Stimulated activated memory B cell treated with anti-CD40 and anti-IgM and Interleukin-4, amounts not matched to agents 10 μg/mL and 1 μg/mL and 100 μg/mL, for 72 hours (primary cell): ENCODE data around the gene AHRR.

Experiments used
- ATAC-seq: fragments of 150-1000 bp; cut with Tn5 transposase; 2 replicates; pipeline ENCODE4 v1.10.0; 2021
- H3K27ac Mint-ChIP-seq: one replicate; pipeline ENCODE4 v1.8.0; 2022; ENCODE audit warnings: mild to moderate bottlenecking, mixed read lengths
- H3K27me3 Mint-ChIP-seq: one replicate; pipeline ENCODE4 v1.8.0; 2022; ENCODE audit warnings: mixed read lengths
- H3K36me3 Mint-ChIP-seq: one replicate; pipeline ENCODE4 v1.8.0; 2022; ENCODE audit warnings: mixed read lengths
- H3K4me1 Mint-ChIP-seq: one replicate; pipeline ENCODE4 v1.8.0; 2022; ENCODE audit warnings: mixed read lengths
- H3K4me3 Mint-ChIP-seq: one replicate; pipeline ENCODE4 v1.8.0; 2022; ENCODE audit warnings: mild to moderate bottlenecking, moderate library complexity, mixed read lengths
- H3K9me3 Mint-ChIP-seq: one replicate; pipeline ENCODE4 v1.8.0; 2022; ENCODE audit warnings: mixed read lengths

Gene AHRR

GRCh38 chr5:371811-372555 lies 50.5 kb downstream of the AHRR start:
- Mint-ChIP-seq H3K9me3 (no peaks in the 10 kb centered on the region), H3K4me3 (peak overlapping the region; percentile 21), H3K27me3 (peaks cover 33% of the 10 kb centered on the region), H3K36me3 (peaks cover 73% of the 10 kb centered on the region), H3K4me1 (peaks cover 72% of the 10 kb centered on the region), H3K27ac (peak overlapping the region; percentile 96)
- ATAC-seq, result no peak

DNA sequence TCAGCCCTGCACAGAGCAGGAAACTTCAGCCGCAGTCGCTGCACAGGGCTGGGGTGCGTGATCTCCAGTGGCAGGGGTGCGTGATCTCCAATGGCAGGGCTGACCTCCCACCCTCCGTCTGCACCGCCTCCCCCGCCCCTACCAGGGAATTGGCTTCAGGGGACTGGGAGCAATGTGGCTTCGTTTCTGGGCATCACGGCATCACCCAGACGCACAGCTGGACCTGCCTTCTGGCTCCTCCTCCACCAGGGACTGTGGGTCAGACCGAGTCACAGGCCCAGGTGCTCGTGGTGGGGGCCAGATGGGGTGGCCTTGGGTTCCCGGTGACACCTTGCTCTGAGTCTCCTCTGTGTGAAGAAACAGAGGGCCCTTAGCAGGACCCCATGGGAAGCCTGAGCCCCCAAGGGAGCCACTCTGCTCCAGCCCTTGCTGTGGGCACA lies 51.1 kb downstream of the AHRR start:
- Mint-ChIP-seq H3K9me3 (no peaks in the 10 kb centered on the region), H3K27me3 (peaks cover 33% of the 10 kb centered on the region), H3K36me3 (peaks cover 73% of the 10 kb centered on the region), H3K4me1 (peaks cover 68% of the 10 kb centered on the region), H3K4me3 (peak overlapping the region; percentile 21), H3K27ac (peak overlapping the region; percentile 96)
- ATAC-seq, result no peak

DNA sequence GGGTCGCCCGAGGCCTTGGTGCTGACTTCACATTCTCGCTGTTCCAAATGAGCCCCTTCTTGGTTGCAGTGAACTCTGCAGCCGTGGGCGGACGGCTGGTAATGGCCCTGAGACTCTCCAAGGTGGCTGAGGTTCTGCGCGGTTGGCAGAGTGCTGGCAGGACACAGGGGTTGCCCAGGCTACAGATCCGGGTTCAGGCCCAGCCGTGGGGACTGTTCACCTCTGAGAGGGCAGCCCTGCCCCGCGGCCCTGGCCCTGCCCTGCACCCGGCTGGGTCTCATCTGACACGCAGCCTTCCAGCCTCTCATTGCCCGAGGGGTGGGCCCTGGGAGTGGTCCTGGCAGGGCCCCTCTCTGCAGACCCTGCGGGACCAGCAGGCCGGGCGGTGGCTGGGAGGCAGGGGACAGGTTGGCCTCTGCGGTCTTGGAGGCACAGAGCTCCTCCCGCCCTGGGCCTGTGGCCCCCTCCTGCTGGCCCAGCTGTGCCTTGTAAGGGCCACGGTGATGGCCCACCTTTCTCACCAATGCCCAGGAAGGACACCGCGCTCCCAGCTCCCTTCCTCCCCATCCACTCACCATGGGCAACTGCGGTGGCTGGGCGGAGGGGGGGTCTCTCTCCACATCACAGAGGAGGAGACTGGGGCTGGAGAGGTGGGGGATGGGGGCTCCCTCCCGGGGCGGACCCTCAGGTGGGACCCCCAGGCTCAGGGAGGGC lies 51.6 kb downstream of the AHRR start:
- peaks cover 70% of the 10 kb centered on the region for H3K4me1 Mint-ChIP-seq
- peak; percentile 2 for ATAC-seq
- H3K36me3 Mint-ChIP-seq, result peaks cover 72% of the 10 kb centered on the region
- H3K4me3 Mint-ChIP-seq, result peak overlapping the region; percentile 38
- H3K27ac Mint-ChIP-seq, result peak overlapping the region; percentile 96
- peaks cover 33% of the 10 kb centered on the region for H3K27me3 Mint-ChIP-seq
- no peaks in the 10 kb centered on the region for H3K9me3 Mint-ChIP-seq

- H3K27ac Mint-ChIP-seq, result peak overlapping the region; percentile 96
- peak; percentile 65 for ATAC-seq
- H3K4me3 Mint-ChIP-seq, result peak overlapping the region; percentile 47
- no peaks in the 10 kb centered on the region for H3K9me3 Mint-ChIP-seq
- peaks cover 72% of the 10 kb centered on the region for H3K36me3 Mint-ChIP-seq
- peaks cover 33% of the 10 kb centered on the region for H3K27me3 Mint-ChIP-seq
- H3K4me1 Mint-ChIP-seq, result peaks cover 70% of the 10 kb centered on the region
These were observed 52.4 kb downstream of the AHRR start for GRCh38 chr5:373710-374602.

DNA sequence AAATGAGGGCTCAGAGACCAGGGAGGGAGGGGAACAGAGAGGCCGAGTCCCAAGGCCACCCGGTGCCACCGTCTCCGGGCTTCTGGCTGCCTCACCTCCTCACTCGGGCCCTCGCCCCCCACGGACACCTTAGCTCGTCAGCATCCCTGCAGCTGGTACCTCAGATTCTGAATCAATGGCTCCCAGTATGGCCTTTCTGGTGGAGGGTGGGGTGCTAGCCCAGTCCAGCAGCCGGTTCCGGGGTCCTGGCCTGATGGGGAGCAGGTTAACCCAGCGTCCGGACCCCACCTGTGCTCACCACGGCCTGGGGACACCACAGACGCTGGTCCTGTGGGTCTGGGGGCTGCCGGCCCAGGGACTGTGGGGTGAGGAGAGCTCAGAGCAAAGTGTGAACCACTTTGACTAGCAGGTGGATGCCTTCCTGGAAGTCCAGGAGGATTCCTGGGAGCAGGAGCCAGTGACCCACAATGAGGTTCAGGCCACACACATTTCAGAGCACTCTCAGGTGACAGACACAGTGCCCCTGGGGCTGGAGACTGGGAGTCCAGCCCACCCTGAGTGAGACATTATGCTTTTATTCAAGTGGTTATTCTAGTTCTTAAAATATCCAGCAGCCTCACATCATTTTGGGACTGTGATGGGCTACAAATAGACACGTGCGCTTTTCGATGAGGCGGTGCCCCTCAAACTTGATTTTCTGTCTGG lies 53.3 kb downstream of the AHRR start:
- H3K4me3 Mint-ChIP-seq, result peak overlapping the region; percentile 47
- peaks cover 33% of the 10 kb centered on the region for H3K27me3 Mint-ChIP-seq
- H3K4me1 Mint-ChIP-seq, result peaks cover 70% of the 10 kb centered on the region
- ATAC-seq, result no peak
- H3K27ac Mint-ChIP-seq, result peak overlapping the region; percentile 96
- no peaks in the 10 kb centered on the region for H3K9me3 Mint-ChIP-seq
- peaks cover 72% of the 10 kb centered on the region for H3K36me3 Mint-ChIP-seq

GRCh38 chr5:375336-375920 lies 53.9 kb downstream of the AHRR start:
- Mint-ChIP-seq H3K9me3 (no peaks in the 10 kb centered on the region), H3K27me3 (peaks cover 29% of the 10 kb centered on the region), H3K4me1 (peaks cover 65% of the 10 kb centered on the region), H3K4me3 (no peak overlapping the region), H3K36me3 (peaks cover 68% of the 10 kb centered on the region), H3K27ac (peak overlapping the region; percentile 96)
- ATAC-seq, result no peak

DNA sequence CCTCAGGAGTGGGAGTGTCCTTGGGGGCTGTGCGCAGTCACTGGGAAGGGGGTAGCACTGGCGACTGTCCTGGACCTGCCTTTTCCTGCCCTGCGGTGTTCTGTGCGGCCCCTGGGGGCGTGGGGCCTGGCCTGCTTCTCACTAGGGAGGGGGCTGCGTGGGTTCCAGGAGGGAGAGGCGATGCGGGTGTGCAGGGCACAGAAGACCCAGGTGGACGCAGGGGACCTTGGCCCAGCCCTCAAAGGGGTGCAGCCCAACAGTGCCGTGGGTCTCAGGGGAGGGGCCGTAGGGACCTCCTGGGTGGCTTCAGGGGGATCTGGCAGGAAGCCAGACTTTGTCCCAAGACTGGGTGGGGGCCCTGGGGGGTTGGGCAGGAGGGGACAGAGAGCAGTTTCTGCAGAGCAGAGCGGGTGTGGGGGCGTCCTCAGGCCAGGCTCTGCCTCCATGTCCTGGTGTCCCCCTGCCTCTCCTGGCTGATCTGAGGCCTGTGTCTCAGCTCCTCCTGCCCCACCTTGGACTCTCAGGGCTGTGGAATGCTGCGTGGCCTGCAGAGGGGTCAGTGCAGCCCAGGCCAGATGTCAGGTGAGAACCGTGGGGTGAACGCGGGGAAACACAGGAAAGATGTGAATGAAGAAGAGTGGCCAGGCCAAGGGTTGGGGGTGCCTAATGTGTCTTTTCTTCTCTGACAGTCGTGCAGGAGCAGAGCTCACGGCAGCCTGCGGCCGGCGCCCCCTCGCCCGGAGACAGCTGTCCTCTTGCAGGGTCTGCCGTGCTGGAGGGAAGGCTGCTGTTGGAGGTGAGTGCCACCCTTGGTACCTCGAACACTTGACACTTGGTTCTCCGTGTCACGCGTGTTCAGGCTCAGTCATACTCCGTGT lies 54.6 kb downstream of the AHRR start:
- H3K27ac Mint-ChIP-seq, result peak overlapping the region; percentile 96
- ATAC-seq, result no peak
- H3K4me3 Mint-ChIP-seq, result no peak overlapping the region
- H3K27me3 Mint-ChIP-seq, result peaks cover 26% of the 10 kb centered on the region
- peaks cover 66% of the 10 kb centered on the region for H3K36me3 Mint-ChIP-seq
- no peaks in the 10 kb centered on the region for H3K9me3 Mint-ChIP-seq
- peaks cover 60% of the 10 kb centered on the region for H3K4me1 Mint-ChIP-seq

GRCh38 chr5:376799-377325 lies 55.3 kb downstream of the AHRR start:
- ATAC-seq, result no peak
- peak overlapping the region; percentile 96 for H3K27ac Mint-ChIP-seq
- peaks cover 65% of the 10 kb centered on the region for H3K36me3 Mint-ChIP-seq
- H3K4me1 Mint-ChIP-seq, result peaks cover 54% of the 10 kb centered on the region
- H3K9me3 Mint-ChIP-seq, result peaks cover 2% of the 10 kb centered on the region
- peaks cover 21% of the 10 kb centered on the region for H3K27me3 Mint-ChIP-seq
- H3K4me3 Mint-ChIP-seq, result no peak overlapping the region

- ATAC-seq, result no peak
- Mint-ChIP-seq H3K36me3 (peaks cover 65% of the 10 kb centered on the region), H3K27ac (peak overlapping the region; percentile 96), H3K4me3 (no peak overlapping the region), H3K9me3 (peaks cover 8% of the 10 kb centered on the region), H3K4me1 (peaks cover 48% of the 10 kb centered on the region), H3K27me3 (peaks cover 15% of the 10 kb centered on the region)
These were observed 55.9 kb downstream of the AHRR start for GRCh38 chr5:377326-377981.

- peak overlapping the region; percentile 96 for H3K27ac Mint-ChIP-seq
- peaks cover 11% of the 10 kb centered on the region for H3K27me3 Mint-ChIP-seq
- no peak overlapping the region for H3K4me3 Mint-ChIP-seq
- ATAC-seq, result peak; percentile 44
- peaks cover 69% of the 10 kb centered on the region for H3K36me3 Mint-ChIP-seq
- peaks cover 46% of the 10 kb centered on the region for H3K4me1 Mint-ChIP-seq
- peaks cover 10% of the 10 kb centered on the region for H3K9me3 Mint-ChIP-seq
These were observed 56.9 kb downstream of the AHRR start for GRCh38 chr5:378301-378891.

DNA sequence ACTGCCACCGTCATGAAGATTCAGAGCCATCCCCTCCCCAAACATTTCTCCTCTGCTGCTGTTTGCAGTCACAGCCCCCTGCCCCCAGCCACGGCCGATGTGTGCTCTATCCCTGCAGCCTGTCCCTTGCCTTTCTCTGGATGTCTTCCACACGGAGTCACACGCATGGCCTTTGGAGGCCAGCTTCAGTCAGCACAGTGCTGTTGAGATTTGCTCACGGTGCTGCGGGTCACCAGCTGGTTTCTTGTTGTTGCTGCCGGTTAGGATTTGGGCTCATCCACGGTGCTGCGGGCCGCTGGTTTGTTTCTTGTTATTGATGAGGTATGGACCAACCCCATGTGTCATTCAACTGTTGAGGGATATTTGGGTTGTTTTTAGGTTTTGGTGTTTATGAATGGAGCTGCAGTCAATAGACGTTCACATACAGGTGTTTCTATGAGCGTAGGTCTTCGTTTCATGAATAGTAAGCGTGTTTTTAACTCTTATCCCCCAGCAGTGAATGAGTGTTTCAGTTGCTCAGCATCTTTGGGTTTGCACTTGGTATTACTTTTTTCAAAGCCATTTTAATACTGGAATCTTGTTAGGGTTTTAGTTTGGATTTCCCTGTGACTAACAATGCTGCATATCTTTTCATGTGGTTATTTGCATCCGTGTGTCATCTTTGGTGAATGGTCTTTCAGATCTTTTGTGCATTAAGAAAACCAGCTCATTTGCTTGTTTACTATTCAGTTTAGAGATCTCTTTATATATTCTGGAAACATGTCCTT lies 57.6 kb downstream of the AHRR start:
- Mint-ChIP-seq H3K4me1 (peaks cover 45% of the 10 kb centered on the region), H3K9me3 (peaks cover 12% of the 10 kb centered on the region), H3K27ac (peak overlapping the region; percentile 96), H3K27me3 (peaks cover 11% of the 10 kb centered on the region), H3K36me3 (peaks cover 76% of the 10 kb centered on the region), H3K4me3 (no peak overlapping the region)
- no peak for ATAC-seq

DNA sequence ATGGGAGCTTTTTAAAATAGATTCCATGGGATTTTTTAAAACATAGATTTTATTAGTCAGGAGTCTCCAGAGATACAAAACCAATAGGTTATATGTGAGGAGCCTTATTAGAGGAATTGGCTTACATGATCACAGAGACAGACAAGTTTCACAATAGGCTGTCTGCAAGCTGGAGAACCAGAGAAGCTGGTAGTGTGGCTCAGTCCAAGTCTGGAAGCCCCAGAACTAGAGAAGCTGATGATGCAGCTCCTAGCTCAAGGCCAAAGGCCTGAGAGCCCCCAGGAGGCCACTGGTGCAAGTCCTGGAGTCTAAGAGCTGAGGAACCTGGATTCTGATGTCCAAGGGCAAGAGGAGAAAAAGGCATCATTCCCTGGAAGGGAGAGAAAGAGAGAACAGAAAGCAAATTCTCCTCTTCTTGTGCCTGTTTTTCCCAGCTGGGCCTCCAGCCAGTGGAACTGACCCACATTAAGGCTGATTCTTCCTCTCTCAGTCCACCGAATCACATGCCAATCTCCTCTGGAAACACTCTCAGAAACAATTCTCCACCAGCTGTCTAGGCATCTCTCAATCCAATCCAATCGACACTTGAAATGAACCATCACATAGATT lies 59.3 kb downstream of the AHRR start:
- H3K36me3 Mint-ChIP-seq, result peaks cover 83% of the 10 kb centered on the region
- no peak for ATAC-seq
- H3K4me1 Mint-ChIP-seq, result peaks cover 29% of the 10 kb centered on the region
- no peak overlapping the region for H3K4me3 Mint-ChIP-seq
- H3K27me3 Mint-ChIP-seq, result peaks cover 3% of the 10 kb centered on the region
- peak overlapping the region; percentile 50 for H3K27ac Mint-ChIP-seq
- peaks cover 17% of the 10 kb centered on the region for H3K9me3 Mint-ChIP-seq
